H9 (cell line): ENCODE results near the gene KIF22. TPM values are rescaled to one million over a fixed set of nuclear protein-coding genes. Genes with fewer than 3 reads are reported as not detected.
A peak's percentile ranks its signal among the peaks of the same experiment; 100 is the strongest.

ENCODE experiments used
- DNase-seq: peaks from one replicate; pipeline ENCODE4 v3.0.0-alpha.2; 2017
- H2AFZ ChIP-seq: one replicate; pipeline ENCODE4 v1.6.1; 2013; ENCODE audit warnings: mild to moderate bottlenecking, low read length, control low read depth, moderate library complexity
- H2AK5ac ChIP-seq: 2 replicates; pipeline ENCODE4 v1.6.1; 2013; ENCODE audit warnings: low read length, control low read depth, mixed read lengths; ENCODE audit not compliant: insufficient read length
- H2BK120ac ChIP-seq: one replicate; pipeline ENCODE4 v1.6.1; 2013; ENCODE audit warnings: low read depth, mild to moderate bottlenecking, low read length, control low read depth, inconsistent platforms; ENCODE audit not compliant: poor library complexity, severe bottlenecking
- H2BK12ac ChIP-seq: 2 replicates; pipeline ENCODE4 v1.6.1; 2013; ENCODE audit warnings: low read length, control low read depth, mixed read lengths, low read depth; ENCODE audit not compliant: insufficient read length
- H2BK15ac ChIP-seq: 2 replicates; pipeline ENCODE4 v1.6.1; 2013; ENCODE audit warnings: low read depth, low read length, control low read depth
- H2BK20ac ChIP-seq: one replicate; pipeline ENCODE4 v1.6.1; 2013; ENCODE audit warnings: low read depth, mild to moderate bottlenecking, low read length, control low read depth, inconsistent platforms; ENCODE audit not compliant: poor library complexity, severe bottlenecking
- H2BK5ac ChIP-seq: 2 replicates; pipeline ENCODE4 v1.6.1; 2013; ENCODE audit warnings: low read length, control low read depth, mixed read lengths; ENCODE audit not compliant: insufficient read length
- H3K14ac ChIP-seq: 2 replicates; pipeline ENCODE4 v1.6.1; 2013; ENCODE audit warnings: low read length, control low read depth; ENCODE audit not compliant: insufficient read depth
- H3K18ac ChIP-seq: 2 replicates; pipeline ENCODE4 v1.6.1; 2013; ENCODE audit warnings: low read depth, mild to moderate bottlenecking, mixed read lengths, low read length, control low read depth; ENCODE audit not compliant: insufficient read length
- H3K23ac ChIP-seq: 2 replicates; pipeline ENCODE4 v1.6.1; 2013; ENCODE audit warnings: low read length, control low read depth, mixed read lengths, low read depth; ENCODE audit not compliant: insufficient read length
- H3K23me2 ChIP-seq: 2 replicates; pipeline ENCODE4 v1.6.1; 2013; ENCODE audit warnings: low read depth, mild to moderate bottlenecking, mixed read lengths, low read length, control low read depth; ENCODE audit not compliant: insufficient read length, poor library complexity, severe bottlenecking
- H3K27ac ChIP-seq: 2 replicates; pipeline ENCODE4 v1.5.1; 2013; ENCODE audit warnings: low read length, control low read depth, mixed read lengths, low read depth; ENCODE audit not compliant: insufficient read length
- H3K27me3 ChIP-seq: 2 replicates; pipeline ENCODE4 v1.6.1; 2013; ENCODE audit warnings: low read length, control low read depth, inconsistent platforms; ENCODE audit not compliant: insufficient read depth
- H3K4ac ChIP-seq: 2 replicates; pipeline ENCODE4 v1.6.1; 2013; ENCODE audit warnings: low read depth, mild to moderate bottlenecking, control low read depth, inconsistent platforms, low read length, moderate library complexity
- H3K4me1 ChIP-seq: 2 replicates; pipeline ENCODE4 v1.6.1; 2013; ENCODE audit warnings: low read length, control low read depth, inconsistent platforms; ENCODE audit not compliant: insufficient read depth
- H3K4me2 ChIP-seq: 2 replicates; pipeline ENCODE4 v1.6.1; 2013; ENCODE audit warnings: low read length, control low read depth, mixed read lengths; ENCODE audit not compliant: insufficient read length, insufficient read depth
- H3K56ac ChIP-seq: 2 replicates; pipeline ENCODE4 v1.6.1; 2013; ENCODE audit warnings: low read depth, mild to moderate bottlenecking, mixed read lengths, low read length, control low read depth; ENCODE audit not compliant: insufficient read length
- H3K79me1 ChIP-seq: 2 replicates; pipeline ENCODE4 v1.6.1; 2013; ENCODE audit warnings: low read depth, mild to moderate bottlenecking, moderate library complexity, low read length, control low read depth, inconsistent platforms; ENCODE audit not compliant: insufficient read depth, poor library complexity, severe bottlenecking
- H3K79me2 ChIP-seq: 2 replicates; pipeline ENCODE4 v1.6.1; 2013; ENCODE audit warnings: low read length, control low read depth, inconsistent platforms; ENCODE audit not compliant: insufficient read depth
- H3K9ac ChIP-seq: 2 replicates; pipeline ENCODE4 v1.6.1; 2013; ENCODE audit warnings: low read length, control low read depth, mixed read lengths; ENCODE audit not compliant: insufficient read length; ENCODE audit errors: extremely low read depth
- H3K9me3 ChIP-seq: one replicate; pipeline ENCODE4 v1.6.1; 2013; ENCODE audit warnings: low read depth, low read length, inconsistent platforms; ENCODE audit not compliant: control insufficient read depth
- H3T11ph ChIP-seq: one replicate; pipeline ENCODE4 v1.6.1; 2013; ENCODE audit warnings: mild to moderate bottlenecking, low read length, control low read depth, inconsistent platforms
- H4K20me1 ChIP-seq: one replicate; pipeline ENCODE4 v1.6.1; 2013; ENCODE audit not compliant: control insufficient read depth, insufficient read length, insufficient read depth
- H4K5ac ChIP-seq: 2 replicates; pipeline ENCODE4 v1.6.1; 2013; ENCODE audit warnings: low read depth, mild to moderate bottlenecking, mixed read lengths, low read length, control low read depth; ENCODE audit not compliant: insufficient read length
- H4K8ac ChIP-seq: replicated peaks from 2 replicates; pipeline ENCODE4 v1.6.1; 2013; ENCODE audit warnings: low read length, control low read depth, mixed read lengths, low read depth; ENCODE audit not compliant: insufficient read length
- H4K91ac ChIP-seq: 2 replicates; pipeline ENCODE4 v1.6.1; 2013; ENCODE audit warnings: low read depth, mild to moderate bottlenecking, moderate library complexity, mixed read lengths, low read length, control low read depth; ENCODE audit not compliant: insufficient read length
- H3K27ac Mint-ChIP-seq, 3 experiments: 2 replicates in 2 of 3; 3 replicates in 1 of 3; pipeline ENCODE4 v1.8.0; 2020 to 2021; ENCODE audit warnings: mixed read lengths in 3 of 3, mild to moderate bottlenecking in 1 of 3, moderate library complexity in 1 of 3
- H3K27me3 Mint-ChIP-seq: 2 replicates; pipeline ENCODE4 v1.8.0; 2021; ENCODE audit warnings: low read depth, mild to moderate bottlenecking, moderate library complexity, mixed read lengths
- H3K36me3 Mint-ChIP-seq, 3 experiments: 2 replicates in 2 of 3; 3 replicates in 1 of 3; pipeline ENCODE4 v1.8.0; 2020 to 2021; ENCODE audit warnings: low read depth in 3 of 3, mixed read lengths in 3 of 3; ENCODE audit not compliant: insufficient read depth in 1 of 3
- H3K4me1 Mint-ChIP-seq, 2 experiments: 2 replicates each; pipeline ENCODE4 v1.8.0; 2020; ENCODE audit warnings: mixed read lengths in 2 of 2
- H3K4me3 Mint-ChIP-seq, 2 experiments: 2 replicates in 1 of 2; 3 replicates in 1 of 2; pipeline ENCODE4 v1.8.0; 2020 to 2021; ENCODE audit warnings: mild to moderate bottlenecking in 2 of 2, mixed read lengths in 2 of 2, moderate library complexity in 1 of 2
- H3K9me3 Mint-ChIP-seq, 2 experiments: 2 replicates in 1 of 2; 3 replicates in 1 of 2; pipeline ENCODE4 v1.8.0; 2020; ENCODE audit warnings: mild to moderate bottlenecking in 2 of 2, mixed read lengths in 2 of 2, moderate library complexity in 1 of 2
- WGBS: extraction: QIAGEN DNeasy Blood & Tissue Kit; methylation state at CpG from one replicate; pipeline ENCODE4 v1.1.7; 2013; ENCODE audit warnings: missing lambda C conversion rate, low lambda C conversion rate, mixed read lengths; ENCODE audit not compliant: insufficient read length; ENCODE audit errors: extremely low coverage; 5-methylcytosine and 5-hydroxymethylcytosine counted together
- long read RNA-seq: library from polyadenylated mRNA; unstranded; transcript quantifications from one replicate; pipeline ENCODE4 v2.0.0, GENCODE V29; 2020
- total RNA-seq: library from RNA; stranded (reverse); gene quantifications from 2 replicates; pipeline ENCODE4 v1.2.1, GENCODE V29; 2021
- TF ChIP-seq, protein P1 (sequence below): fragments of 200-600 bp; sonication (generic); conservative IDR thresholded peaks from 3 replicates; pipeline ENCODE4 v1.8.0; 2021; ENCODE audit warnings: antibody characterized with exemption, mild to moderate bottlenecking

KIF22 gene
- 148 and 151 TPM in 2 replicates for total RNA-seq
- long read RNA-seq, transcript KIF22-201 (14 exons, 2,113 nt), result major isoform, 1,240 of 1,511 reads
- long read RNA-seq, partial matches to known transcripts, result 88 of 1,511 reads
- long read RNA-seq, other reads (novel, unspliced or antisense), result 183 of 1,511 reads

DNA sequence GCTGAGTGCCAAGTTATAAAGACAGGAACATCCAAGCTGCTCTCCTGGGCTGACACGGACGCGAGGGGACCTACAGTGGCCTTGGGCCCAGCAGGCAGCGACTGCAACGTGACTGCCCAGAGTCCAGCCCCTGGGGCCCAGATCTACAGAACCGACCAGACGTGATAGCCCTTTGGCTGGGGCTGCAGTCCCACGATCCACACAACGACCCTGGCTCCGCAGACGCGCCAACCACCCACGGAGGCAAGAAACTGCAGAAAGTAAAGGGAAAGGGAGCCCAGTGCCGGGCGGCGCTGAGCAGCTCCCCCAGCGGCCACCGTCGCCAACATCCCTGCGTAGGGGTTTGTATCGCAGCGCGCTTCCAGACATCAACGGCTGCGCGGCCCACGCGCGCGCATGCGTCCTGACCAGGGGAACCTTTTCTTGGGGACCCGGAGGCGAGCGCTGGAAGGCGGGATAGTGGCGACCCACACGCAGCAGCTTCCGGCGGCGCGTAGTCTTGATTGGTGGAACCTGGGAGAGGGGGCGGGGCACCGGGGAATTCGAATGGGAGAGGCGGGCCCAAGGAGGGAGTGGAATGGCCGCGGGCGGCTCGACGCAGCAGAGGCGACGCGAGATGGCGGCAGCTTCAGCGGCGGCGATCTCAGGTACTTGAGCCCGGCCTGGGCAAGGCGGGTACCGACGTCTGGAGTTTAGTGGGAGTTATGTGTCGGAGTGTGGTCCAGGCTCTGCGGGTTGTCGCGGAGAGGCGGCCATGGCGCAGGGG lies at the start of gene KIF22:
KIF22 (plus strand) TSS at position 569 of the 766 bp plus-strand sequence; CDS start at position 578, 9 bp downstream.
- Histone ChIP-seq H3K27ac (no peak within 1 kb of the TSS), H3K79me1 (peaks cover 7% of the 10 kb centered on the region)
- no CpG with 5 or more reads among the region's 67 CpGs for WGBS

More for the DNA sequence above, at the start of gene KIF22:
- no peak within 1 kb of the TSS for H2AK5ac ChIP-seq
- TF ChIP-seq, protein P1, sequence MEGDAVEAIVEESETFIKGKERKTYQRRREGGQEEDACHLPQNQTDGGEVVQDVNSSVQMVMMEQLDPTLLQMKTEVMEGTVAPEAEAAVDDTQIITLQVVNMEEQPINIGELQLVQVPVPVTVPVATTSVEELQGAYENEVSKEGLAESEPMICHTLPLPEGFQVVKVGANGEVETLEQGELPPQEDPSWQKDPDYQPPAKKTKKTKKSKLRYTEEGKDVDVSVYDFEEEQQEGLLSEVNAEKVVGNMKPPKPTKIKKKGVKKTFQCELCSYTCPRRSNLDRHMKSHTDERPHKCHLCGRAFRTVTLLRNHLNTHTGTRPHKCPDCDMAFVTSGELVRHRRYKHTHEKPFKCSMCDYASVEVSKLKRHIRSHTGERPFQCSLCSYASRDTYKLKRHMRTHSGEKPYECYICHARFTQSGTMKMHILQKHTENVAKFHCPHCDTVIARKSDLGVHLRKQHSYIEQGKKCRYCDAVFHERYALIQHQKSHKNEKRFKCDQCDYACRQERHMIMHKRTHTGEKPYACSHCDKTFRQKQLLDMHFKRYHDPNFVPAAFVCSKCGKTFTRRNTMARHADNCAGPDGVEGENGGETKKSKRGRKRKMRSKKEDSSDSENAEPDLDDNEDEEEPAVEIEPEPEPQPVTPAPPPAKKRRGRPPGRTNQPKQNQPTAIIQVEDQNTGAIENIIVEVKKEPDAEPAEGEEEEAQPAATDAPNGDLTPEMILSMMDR, result peak; percentile 77
- H3K23ac ChIP-seq, result no peak within 1 kb of the TSS
- H2BK20ac ChIP-seq, result no peak within 1 kb of the TSS
- H3K27ac Mint-ChIP-seq, result peak within 1 kb of the TSS; percentile 95 to 100 (median 96)
- H3K4me1 Mint-ChIP-seq, result peaks cover 25 to 29% of the 10 kb centered on the region in 2 experiments
- H3K9me3 ChIP-seq, result no peaks in the 10 kb centered on the region
- H2AFZ ChIP-seq, result no peak within 1 kb of the TSS
- no peak within 1 kb of the TSS for H3K4ac ChIP-seq
- H2BK120ac ChIP-seq, result no peak within 1 kb of the TSS
- peak within 1 kb of the TSS; percentile 30 for H4K5ac ChIP-seq
- H3K79me2 ChIP-seq, result peaks cover 36% of the 10 kb centered on the region
- peak within 1 kb of the TSS; percentile 73 for H3K9ac ChIP-seq
- no peak within 1 kb of the TSS for H4K91ac ChIP-seq
- H3K4me2 ChIP-seq, result peak within 1 kb of the TSS; percentile 71
- no peak within 1 kb of the TSS for H3K56ac ChIP-seq
- H3K23me2 ChIP-seq, result peaks cover 5% of the 10 kb centered on the region
- H4K20me1 ChIP-seq, result no peaks in the 10 kb centered on the region
- no peaks in the 10 kb centered on the region; the same call in 1 of the 2 replicates for H3K4me1 ChIP-seq
- H3K18ac ChIP-seq, result peak within 1 kb of the TSS; percentile 80
- no peak within 1 kb of the TSS for H4K8ac ChIP-seq
- no peak within 1 kb of the TSS for H2BK12ac ChIP-seq
- peaks cover 14 to 33% (median 22%) of the 10 kb centered on the region in 3 experiments for H3K36me3 Mint-ChIP-seq
- no peak within 1 kb of the TSS for H3T11ph ChIP-seq
- peak within 1 kb of the TSS; percentile 81 for H3K14ac ChIP-seq
- no peak within 1 kb of the TSS for H2BK15ac ChIP-seq
- H3K27me3 Mint-ChIP-seq, result peaks cover 8% of the 10 kb centered on the region
- H2BK5ac ChIP-seq, result no peak within 1 kb of the TSS
- H3K9me3 Mint-ChIP-seq, result no peaks in the 10 kb centered on the region
- no peaks in the 10 kb centered on the region for H3K27me3 ChIP-seq
- peak within 1 kb of the TSS; percentile 97 to 98 for H3K4me3 Mint-ChIP-seq
- DNase-seq, result peak; percentile 99
